ENCODE data around the gene TRIM56. TPM values are rescaled to one million over a fixed set of nuclear protein-coding genes. Genes with fewer than 3 reads are reported as not detected.
"Not testable (repeated sequence)": the region's sequence is repeated elsewhere in the genome, so short reads cannot be mapped to it uniquely, and the experiment has no call there.

TRIM56 gene
- total RNA-seq, 1 experiment from 2014 or later = 9.9 TPM

DNA sequence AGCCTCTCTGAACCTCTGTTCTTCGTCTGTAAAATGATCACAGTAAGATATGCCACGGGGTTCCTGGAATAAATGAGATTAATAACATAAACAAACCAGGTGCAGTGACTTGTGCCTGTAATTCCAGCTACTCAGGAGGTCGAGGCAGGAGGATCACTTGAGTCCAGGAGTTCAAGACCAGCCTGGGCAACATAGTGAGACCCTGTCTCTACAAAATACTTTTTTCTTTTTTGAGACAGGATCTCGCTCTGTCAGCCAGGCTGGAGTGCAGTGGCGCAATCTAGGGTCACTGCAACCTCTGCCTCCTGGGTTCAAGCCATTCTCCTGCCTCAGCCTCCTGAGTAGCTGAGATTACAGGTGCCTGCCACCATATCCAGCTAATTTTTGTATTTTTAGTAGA, 20.0 kb downstream of the TRIM56 start:
- in situ Hi-C loops (cut with HindIII; ENCODE audit: low sequenced_read_pairs); DNase-seq (ENCODE audit: low spot score): not testable (repeated sequence)

- no peak for DNase-seq (ENCODE audit: low spot score)
- in situ Hi-C loops (cut with HindIII; ENCODE audit: low sequenced_read_pairs) = no loop called here
Measured at GRCh38 chr7:101106386-101106785, 21.1 kb downstream of the TRIM56 start.

- in situ Hi-C loops (cut with HindIII; ENCODE audit: low sequenced_read_pairs) = no loop called here
- DNase-seq (ENCODE audit: low spot score) = no peak
Measured at GRCh38 chr7:101108330-101108857, 23.1 kb downstream of the TRIM56 start.

GRCh38 chr7:101108961-101109360, 23.7 kb downstream of the TRIM56 start:
- DNase-seq (ENCODE audit: low spot score) = no peak
- in situ Hi-C loops (cut with HindIII; ENCODE audit: low sequenced_read_pairs) = no loop called here

- DNase-seq (ENCODE audit: low spot score) = no peak
- in situ Hi-C loops (cut with HindIII; ENCODE audit: low sequenced_read_pairs) = no loop called here
Measured at GRCh38 chr7:101109368-101109767, 24.1 kb downstream of the TRIM56 start.

DNA sequence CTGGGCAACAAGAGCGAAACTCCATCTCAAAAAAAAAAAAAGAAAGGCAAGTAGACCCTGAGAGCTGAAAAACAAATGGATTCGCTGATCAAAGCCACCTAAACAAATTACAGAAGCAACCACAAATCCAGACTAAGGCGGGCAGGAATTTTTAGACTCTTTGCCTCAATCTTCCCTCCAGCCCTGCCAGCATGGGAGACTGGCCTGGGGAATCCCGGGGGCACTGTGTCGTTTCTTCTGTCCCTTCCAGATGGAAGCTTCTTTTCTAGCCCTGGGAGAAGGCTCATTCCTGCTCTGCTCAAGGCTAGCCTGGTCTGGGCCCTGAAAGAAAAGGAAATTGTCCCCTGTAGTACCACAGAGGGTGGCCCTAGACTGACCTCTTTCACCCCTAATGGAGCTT, 26.0 kb downstream of the TRIM56 start:
- in situ Hi-C loops (cut with HindIII; ENCODE audit: low sequenced_read_pairs) = no loop called here
- no peak for DNase-seq (ENCODE audit: low spot score)

- no peak for DNase-seq (ENCODE audit: low spot score)
- in situ Hi-C loops (cut with HindIII; ENCODE audit: low sequenced_read_pairs) = no loop called here
Measured at GRCh38 chr7:101112233-101112632, 27.0 kb downstream of the TRIM56 start.

- DNase-seq (ENCODE audit: low spot score); in situ Hi-C loops (cut with HindIII; ENCODE audit: low sequenced_read_pairs): not testable (repeated sequence)
Measured at GRCh38 chr7:101113140-101113539, 27.9 kb downstream of the TRIM56 start.

DNA sequence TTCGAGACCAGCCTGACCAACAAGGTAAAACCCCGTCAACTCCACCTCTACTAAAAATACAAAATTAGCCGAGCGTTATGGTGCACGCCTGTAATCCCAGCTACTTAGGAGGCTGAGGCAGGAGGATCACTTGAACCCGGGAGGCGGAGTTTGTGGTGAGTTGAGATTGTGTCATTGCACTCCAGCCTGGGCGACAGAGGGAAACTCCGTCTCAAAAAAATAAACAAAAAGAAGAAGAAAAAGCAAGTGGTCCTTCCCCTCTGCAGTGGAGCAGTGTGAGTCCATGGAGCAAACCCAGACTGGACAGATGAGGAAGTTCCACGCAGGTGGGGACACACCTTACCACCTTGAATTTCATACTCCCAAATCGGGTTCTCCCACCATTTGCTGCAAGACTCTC, 28.6 kb downstream of the TRIM56 start:
- in situ Hi-C loops (cut with HindIII; ENCODE audit: low sequenced_read_pairs) = no loop called here
- DNase-seq (ENCODE audit: low spot score) = no peak

GRCh38 chr7:101114492-101114891, 29.2 kb downstream of the TRIM56 start:
- no peak for DNase-seq (ENCODE audit: low spot score)
- in situ Hi-C loops (cut with HindIII; ENCODE audit: low sequenced_read_pairs) = no loop called here

DNA sequence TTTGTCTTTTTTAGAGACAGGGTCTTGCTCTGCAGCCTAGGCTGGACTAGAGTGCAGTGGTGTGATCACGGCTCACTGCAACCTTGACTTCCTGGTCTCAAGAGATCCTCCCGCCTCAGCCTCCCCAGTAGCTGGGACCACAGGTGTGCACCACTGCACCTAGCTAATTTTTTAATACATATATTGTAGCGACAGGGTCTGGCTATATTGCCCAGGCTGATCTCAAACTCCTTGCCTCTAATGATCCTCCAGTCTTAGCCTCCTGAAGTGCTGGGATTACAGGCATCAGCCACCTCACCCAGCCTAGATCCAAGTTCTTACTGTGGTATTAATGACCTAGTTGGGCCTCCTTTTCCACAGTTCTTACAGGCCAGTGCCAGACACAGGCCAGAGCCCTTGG, 29.9 kb downstream of the TRIM56 start:
- in situ Hi-C loops (cut with HindIII; ENCODE audit: low sequenced_read_pairs) = no loop called here
- DNase-seq (ENCODE audit: low spot score) = no peak

DNA sequence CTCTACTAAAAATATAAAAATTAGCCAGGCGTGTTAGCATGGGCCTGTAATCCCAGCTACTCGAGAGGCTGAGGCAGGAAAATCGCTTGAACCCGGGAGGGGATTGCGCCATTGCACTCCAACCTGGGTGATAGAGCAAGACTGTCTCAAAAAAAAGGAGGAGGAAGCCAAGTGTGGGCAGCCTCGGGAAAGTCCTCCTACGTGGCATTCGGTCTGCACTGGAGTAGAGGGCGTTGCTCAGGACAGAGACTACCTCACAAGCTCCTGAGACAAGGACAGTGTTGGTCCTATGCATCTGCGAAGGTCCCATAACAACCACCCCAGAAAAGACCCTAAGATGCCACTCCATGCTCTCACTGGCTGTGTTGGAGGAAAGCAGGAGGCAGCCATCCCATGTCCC, 31.6 kb downstream of the TRIM56 start:
- no peak for DNase-seq (ENCODE audit: low spot score)
- in situ Hi-C loops (cut with HindIII; ENCODE audit: low sequenced_read_pairs) = no loop called here

GRCh38 chr7:101118856-101119255, 33.6 kb downstream of the TRIM56 start:
- in situ Hi-C loops (cut with HindIII; ENCODE audit: low sequenced_read_pairs) = no loop called here

GRCh38 chr7:101119876-101120275, 34.6 kb downstream of the TRIM56 start:
- no peak for DNase-seq (ENCODE audit: low spot score)
- in situ Hi-C loops (cut with HindIII; ENCODE audit: low sequenced_read_pairs) = no loop called here

More at GRCh38 chr7:101118856-101119255, 33.6 kb downstream of the TRIM56 start:
- DNase-seq (ENCODE audit: low spot score) = no peak

DNA sequence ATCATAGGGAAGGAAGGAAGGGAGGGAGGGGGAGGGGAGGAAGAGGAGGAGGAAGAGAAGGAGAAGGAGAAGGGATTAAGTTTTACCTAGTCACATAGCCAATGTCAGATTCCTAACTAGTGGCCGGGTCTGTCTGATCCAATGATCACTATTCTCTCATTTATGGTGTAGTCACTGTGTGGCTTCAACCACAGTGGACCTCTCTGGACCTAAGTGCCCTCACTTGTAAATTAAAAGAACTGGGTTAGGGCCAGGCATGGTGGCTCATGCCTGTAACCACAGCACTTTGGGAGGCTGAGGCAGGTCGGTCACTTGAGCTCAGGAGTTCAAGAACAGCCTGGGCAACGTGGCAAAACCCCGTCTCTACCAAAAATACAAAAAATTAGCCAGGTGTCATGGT, 35.0 kb downstream of the TRIM56 start:
- no peak for DNase-seq (ENCODE audit: low spot score)
- in situ Hi-C loops (cut with HindIII; ENCODE audit: low sequenced_read_pairs) = no loop called here

GRCh38 chr7:101121631-101121990, 36.3 kb downstream of the TRIM56 start:
- in situ Hi-C loops (cut with HindIII; ENCODE audit: low sequenced_read_pairs); DNase-seq (ENCODE audit: low spot score): not testable (repeated sequence)

DNA sequence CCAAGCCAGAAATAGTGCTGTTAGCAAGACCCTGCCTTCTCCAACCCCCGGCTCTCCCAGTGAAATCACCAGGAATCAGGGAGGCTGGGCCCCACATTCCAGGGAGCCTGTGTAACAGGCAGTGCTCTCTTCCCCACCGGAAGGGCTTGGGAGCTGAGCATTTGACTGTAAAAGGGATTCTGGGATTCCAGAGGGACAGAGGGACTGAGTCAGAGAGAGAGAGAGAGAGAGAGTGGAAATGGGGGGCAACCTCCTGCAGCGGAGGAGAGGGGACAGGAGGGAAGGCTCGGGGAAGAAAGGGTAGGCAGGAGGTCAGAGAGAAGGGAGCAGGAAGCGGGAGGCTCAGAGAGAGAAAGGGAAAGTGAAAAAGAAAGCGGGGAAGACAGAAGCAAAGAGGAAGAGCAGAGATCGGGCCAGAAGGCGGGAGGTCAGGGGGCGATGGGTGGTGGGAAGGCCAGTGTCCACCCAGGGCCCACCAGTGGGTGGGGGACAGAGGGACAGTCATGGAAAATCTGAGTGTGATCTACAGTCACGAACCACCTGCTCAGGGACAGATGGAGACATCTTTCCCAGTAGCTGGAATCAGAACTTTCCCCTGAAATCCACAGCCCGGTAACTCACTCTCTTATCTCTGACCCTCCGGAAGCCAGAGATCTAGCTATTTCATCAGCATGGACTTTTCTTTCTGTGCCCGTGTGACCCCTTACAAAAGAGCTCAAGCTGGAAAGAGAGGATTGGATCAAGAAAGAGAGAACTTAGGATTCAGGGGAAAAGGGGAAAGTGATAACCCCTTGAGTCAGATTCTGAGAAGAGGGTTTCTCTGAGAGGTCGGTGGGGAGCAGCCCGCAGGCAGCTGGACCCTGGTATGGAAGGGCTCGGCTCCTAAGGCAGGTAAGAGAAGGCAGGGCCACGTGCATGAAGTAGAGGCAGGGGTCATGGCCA, 37.0 kb downstream of the TRIM56 start:
- in situ Hi-C loops (cut with HindIII; ENCODE audit: low sequenced_read_pairs) = no loop called here
- peak; percentile 53 for DNase-seq (ENCODE audit: low spot score)

GRCh38 chr7:101122933-101123702, 37.8 kb downstream of the TRIM56 start:
- no peak for DNase-seq (ENCODE audit: low spot score)
- in situ Hi-C loops (cut with HindIII; ENCODE audit: low sequenced_read_pairs) = no loop called here

- DNase-seq (ENCODE audit: low spot score) = no peak
- in situ Hi-C loops (cut with HindIII; ENCODE audit: low sequenced_read_pairs) = no loop called here
Measured at GRCh38 chr7:101123703-101124068, 38.4 kb downstream of the TRIM56 start.

DNA sequence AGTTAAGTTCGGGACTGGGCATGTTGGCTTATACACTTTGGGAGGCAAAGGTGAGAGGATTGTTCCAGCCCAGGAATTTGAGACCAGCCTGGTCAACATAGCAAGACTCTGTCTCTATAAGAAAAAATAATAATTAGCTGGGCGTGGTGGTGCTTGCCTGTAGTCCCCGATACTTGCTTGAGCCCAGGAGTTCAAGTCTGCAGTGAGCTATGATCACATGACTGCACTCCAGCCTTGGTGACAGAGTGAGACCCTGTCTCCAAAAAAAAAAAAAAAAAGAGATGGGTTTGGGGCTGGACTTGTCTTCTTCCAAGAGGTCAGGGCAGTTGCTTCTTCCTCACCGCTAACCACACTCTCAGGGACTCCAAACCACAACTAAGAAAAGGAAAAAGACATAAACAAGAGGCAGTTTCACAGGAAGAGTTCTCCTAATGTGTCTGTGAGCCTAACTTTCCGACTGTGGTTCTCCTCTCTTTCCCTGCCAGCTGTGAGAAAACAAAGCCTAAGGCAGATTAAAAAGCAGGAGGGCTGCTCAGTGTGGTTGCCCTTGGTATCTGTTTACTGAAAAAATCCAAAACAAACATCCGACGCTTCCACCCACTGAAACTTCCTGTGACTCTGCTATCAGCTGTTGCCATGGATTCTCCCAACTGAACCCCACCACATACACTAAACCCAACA, 39.2 kb downstream of the TRIM56 start:
- in situ Hi-C loops (cut with HindIII; ENCODE audit: low sequenced_read_pairs) = no loop called here
- DNase-seq (ENCODE audit: low spot score) = no peak
